Smooth muscle cell (in vitro differentiated cells): ENCODE results near the gene SPATA33. TPM values are rescaled to one million over a fixed set of nuclear protein-coding genes. Genes with fewer than 3 reads are reported as not detected.

Experiments used
- DNase-seq: peaks from one replicate; lab custom pipeline; 2025; ENCODE audit not compliant: unreplicated experiment; lab: John Stamatoyannopoulos, UW
- H2AFZ ChIP-seq: fragments of 200-600 bp; sonication (generic); 2 replicates; pipeline ENCODE4 v1.6.0; 2016; ENCODE audit warnings: antibody characterized with exemption, low read depth, mild to moderate bottlenecking
- H3F3A ChIP-seq: fragments of 200-600 bp; sonication (generic); 2 replicates; pipeline ENCODE4 v1.6.0; 2017; ENCODE audit warnings: antibody characterized with exemption, low read depth
- H3K27ac ChIP-seq: fragments of 200-600 bp; sonication (generic); 2 replicates; pipeline ENCODE4 v1.5.1; 2016; ENCODE audit warnings: low read depth, mild to moderate bottlenecking
- H3K27me3 ChIP-seq: fragments of 200-600 bp; sonication (generic); 2 replicates; pipeline ENCODE4 v1.6.1; 2016; ENCODE audit warnings: low read depth, mild to moderate bottlenecking
- H3K36me3 ChIP-seq: fragments of 200-600 bp; sonication (generic); 2 replicates; pipeline ENCODE4 v1.5.1; 2016; ENCODE audit warnings: low read depth
- H3K4me1 ChIP-seq: fragments of 200-600 bp; sonication (generic); 2 replicates; pipeline ENCODE4 v1.5.1; 2016; ENCODE audit warnings: low read depth
- H3K4me2 ChIP-seq: fragments of 200-600 bp; sonication (generic); 2 replicates; pipeline ENCODE4 v1.6.0; 2016; ENCODE audit warnings: mild to moderate bottlenecking
- H3K4me3 ChIP-seq: fragments of 200-600 bp; sonication (generic); 2 replicates; pipeline ENCODE4 v1.5.1; 2016; ENCODE audit warnings: mild to moderate bottlenecking
- H3K79me2 ChIP-seq: fragments of 200-600 bp; sonication (generic); 2 replicates; pipeline ENCODE4 v1.6.0; 2016; ENCODE audit warnings: low read depth, mild to moderate bottlenecking
- H3K9ac ChIP-seq: fragments of 200-600 bp; sonication (generic); 2 replicates; pipeline ENCODE4 v1.6.0; 2016; ENCODE audit warnings: low read depth
- H3K9me3 ChIP-seq: fragments of 200-600 bp; sonication (generic); replicated peaks from 2 replicates; pipeline ENCODE4 v1.5.1; 2016; ENCODE audit warnings: low read depth
- H4K20me1 ChIP-seq: fragments of 200-600 bp; sonication (generic); 2 replicates; pipeline ENCODE4 v1.6.0; 2016; ENCODE audit warnings: low read depth
- CTCF ChIP-seq: fragments of 200-600 bp; sonication (generic); IDR thresholded peaks from 2 replicates; pipeline ENCODE4 v1.5.1; 2017; ENCODE audit warnings: borderline replicate concordance, mild to moderate bottlenecking, antibody characterized with exemption; ENCODE audit not compliant: insufficient read depth, poor library complexity, severe bottlenecking
- WGBS: methylation state at CpG from one replicate; pipeline ENCODE4 v1.1.7; 2016; ENCODE audit warnings: low lambda C conversion rate; 5-methylcytosine and 5-hydroxymethylcytosine counted together
- polyA plus RNA-seq: library from polyadenylated mRNA; unstranded; fragments of >200 nt; fragmentation: Nextera tagmentation; extraction: Ambion mirVana; gene quantifications from 2 replicates; pipeline ENCODE4 v1.2.1, GENCODE V29; 2016
- total RNA-seq: library from RNA; depleted of rRNA; stranded (reverse); fragments of >200 nt; gene quantifications from 2 replicates; pipeline ENCODE4 v1.2.3, GENCODE V29; 2014

Gene SPATA33
- total and polyA plus RNA-seq, 2 experiments from 2014 or later = 4.0 to 8.1 TPM

GRCh38 chr16:89667633-89668032 lies 10.0 kb downstream of the SPATA33 start:
- Histone ChIP-seq H3K27me3 (no peaks in the 10 kb centered on the region), H3K4me2 (no peak overlapping the region), H4K20me1 (no peaks in the 10 kb centered on the region), H3K9me3 (no peaks in the 10 kb centered on the region), H3K36me3 (no peaks in the 10 kb centered on the region), H3K79me2 (no peaks in the 10 kb centered on the region), H3K9ac (no peak overlapping the region), H3K4me1 (no peaks in the 10 kb centered on the region), H3F3A (no peaks in the 10 kb centered on the region), H3K27ac (no peak overlapping the region), H2AFZ (no peak overlapping the region), H3K4me3 (no peak overlapping the region)
- 84% methylated on average over 9 of the region's 9 CpGs for WGBS
- no peak for TF ChIP-seq CTCF
- no peak for DNase-seq

- Histone ChIP-seq H3K36me3 (no peaks in the 10 kb centered on the region), H4K20me1 (no peaks in the 10 kb centered on the region), H3K4me3 (no peak overlapping the region), H3K4me2 (no peak overlapping the region), H3F3A (no peaks in the 10 kb centered on the region), H3K27me3 (no peaks in the 10 kb centered on the region), H3K9me3 (no peaks in the 10 kb centered on the region), H3K9ac (no peak overlapping the region), H3K27ac (no peak overlapping the region), H3K4me1 (no peaks in the 10 kb centered on the region), H2AFZ (no peak overlapping the region), H3K79me2 (no peaks in the 10 kb centered on the region)
- WGBS = 97% methylated on average over 5 of the region's 5 CpGs
- TF ChIP-seq CTCF = no peak
- DNase-seq = no peak
These were observed 11.1 kb downstream of the SPATA33 start for GRCh38 chr16:89668790-89669158.

- Histone ChIP-seq H3K4me3 (no peak overlapping the region), H3K27ac (no peak overlapping the region), H2AFZ (no peak overlapping the region), H3K4me2 (no peak overlapping the region), H3K27me3 (no peaks in the 10 kb centered on the region), H3K79me2 (no peaks in the 10 kb centered on the region), H3K9ac (no peak overlapping the region), H3K9me3 (no peaks in the 10 kb centered on the region), H4K20me1 (no peaks in the 10 kb centered on the region), H3F3A (no peaks in the 10 kb centered on the region), H3K4me1 (no peaks in the 10 kb centered on the region), H3K36me3 (no peaks in the 10 kb centered on the region)
- WGBS = 88% methylated on average over 9 of the region's 13 CpGs
- no peak for TF ChIP-seq CTCF
- no peak for DNase-seq
These were observed 12.1 kb downstream of the SPATA33 start for GRCh38 chr16:89669755-89670154.
